HFF-Myc (cell line): ENCODE data around the gene TM2D3.

Experiments
- DNase-seq: peaks from one replicate; pipeline ENCODE4 v3.0.0-alpha.2; 2011; ENCODE audit warnings: low read depth; ENCODE audit errors: extremely low read depth
- H3K4me3 ChIP-seq: replicated peaks from 2 replicates; pipeline ENCODE4 v1.5.1; 2011; ENCODE audit warnings: low read depth, mild to moderate bottlenecking, control low read depth, low read length
- CTCF ChIP-seq: IDR thresholded peaks from 2 replicates; pipeline ENCODE4 v1.5.1; 2012; ENCODE audit warnings: mild to moderate bottlenecking, low read depth, low read length, control low read depth; ENCODE audit errors: missing control alignments

The TM2D3 gene

GRCh38 chr15:101614761-101615160 is 37.4 kb downstream of the TM2D3 start:
- no peak for TF ChIP-seq CTCF
- no peak overlapping the region for H3K4me3 ChIP-seq
- no peak for DNase-seq

GRCh38 chr15:101614001-101614585 is 38.1 kb downstream of the TM2D3 start:
- no peak overlapping the region for H3K4me3 ChIP-seq
- DNase-seq: no peak
- TF ChIP-seq CTCF: no peak

- H3K4me3 ChIP-seq: no peak overlapping the region
- no peak for DNase-seq
- no peak for TF ChIP-seq CTCF
Measured at GRCh38 chr15:101613130-101614000, 38.8 kb downstream of the TM2D3 start.

- no peak overlapping the region for H3K4me3 ChIP-seq
- no peak for DNase-seq
- TF ChIP-seq CTCF: no peak
Measured at GRCh38 chr15:101612676-101613075, 39.5 kb downstream of the TM2D3 start.

GRCh38 chr15:101611580-101612299 is 40.4 kb downstream of the TM2D3 start:
- no peak for TF ChIP-seq CTCF
- DNase-seq: no peak
- no peak overlapping the region for H3K4me3 ChIP-seq

- DNase-seq: no peak
- no peak for TF ChIP-seq CTCF
- H3K4me3 ChIP-seq: no peak overlapping the region
Measured at GRCh38 chr15:101611007-101611406, 41.2 kb downstream of the TM2D3 start.
